Naive thymus-derived CD8-positive, alpha-beta T cell (primary cell): ENCODE data around the gene WAS. TPM values are rescaled to one million over a fixed set of nuclear protein-coding genes. Genes with fewer than 3 reads are reported as not detected.

Experiments
- polyA plus RNA-seq, 3 donors: library from polyadenylated mRNA; unstranded; fragments of 300-500 nt; fragmentation: Illumina TruSeq; gene quantifications; one replicate each; pipeline ENCODE4 v1.2.3, GENCODE V29; 2021
- total RNA-seq, 8 experiments: library from RNA in 2 of 8; stranded (reverse) in 2 of 8; gene quantifications; one replicate each; pipeline ENCODE4 v1.2.3 and lab custom pipeline; 2021 to 2026

The WAS gene
- total and polyA plus RNA-seq, 5 experiments from 2014 or later: 13.9 to 99.7 (median 25.1) TPM

Other genes starting within 250 kb of the WAS start
- gene SLC38A5, start 213.5 kb upstream of the WAS start, total RNA-seq: 10 to 100 TPM; 17.0 to 18.2 TPM
- gene SLC38A5, start 213.5 kb upstream of the WAS start, polyA plus RNA-seq: 10 to 100 TPM; 11.9 to 18.6 (median 14.0) TPM
- 10 to 100 TPM; 50.6 to 53.0 TPM for gene FTSJ1, start 207.6 kb upstream of the WAS start, total RNA-seq
- gene FTSJ1, start 207.6 kb upstream of the WAS start, polyA plus RNA-seq: 10 to 100 TPM; 61.5 to 63.4 (median 62.3) TPM
- 10 to 100 TPM; 18.1 to 18.2 TPM for gene PORCN, start 174.8 kb upstream of the WAS start, total RNA-seq
- gene PORCN, start 174.8 kb upstream of the WAS start, polyA plus RNA-seq: 10 to 100 TPM; 10.4 to 14.9 (median 12.9) TPM
- 10 to 100 TPM; 30.7 to 36.9 TPM for gene EBP, start 162.0 kb upstream of the WAS start, total RNA-seq
- gene EBP, start 162.0 kb upstream of the WAS start, polyA plus RNA-seq: 10 to 100 TPM; 77.0 to 88.8 (median 85.2) TPM
- gene TBC1D25, start 144.1 kb upstream of the WAS start, total RNA-seq: 10 to 100 TPM; 24.4 to 25.9 TPM
- 10 to 100 TPM; 14.3 to 19.3 (median 18.0) TPM for gene TBC1D25, start 144.1 kb upstream of the WAS start, polyA plus RNA-seq
- gene RBM3, start 109.3 kb upstream of the WAS start, total RNA-seq: 100 to 1,000 TPM; 204 to 209 TPM
- 100 to 1,000 TPM; 206 to 235 (median 235) TPM for gene RBM3, start 109.3 kb upstream of the WAS start, polyA plus RNA-seq
- gene WDR13, start 86.3 kb upstream of the WAS start, total RNA-seq: 10 to 100 TPM; 49.5 to 51.5 TPM
- 10 to 100 TPM; 32.2 to 45.5 (median 40.6) TPM for gene WDR13, start 86.3 kb upstream of the WAS start, polyA plus RNA-seq
- gene SUV39H1, start 12.9 kb downstream of the WAS start, total RNA-seq: 1 to 10 TPM; 9.4 to 9.8 TPM
- gene SUV39H1, start 12.9 kb downstream of the WAS start, polyA plus RNA-seq: 10 to 100 TPM in 2 of 3 donors, 1 to 10 TPM in 1; 9.8 to 13.9 (median 10.2) TPM
- not detected for gene GLOD5, start 77.9 kb downstream of the WAS start, total RNA-seq
- not detected for gene GLOD5, start 77.9 kb downstream of the WAS start, polyA plus RNA-seq
- gene GATA1, start 102.8 kb downstream of the WAS start, total RNA-seq: not detected
- not detected for gene GATA1, start 102.8 kb downstream of the WAS start, polyA plus RNA-seq
- gene HDAC6, start 118.3 kb downstream of the WAS start, total RNA-seq: 100 to 1,000 TPM; 120 to 124 TPM
- 10 to 100 TPM; 10.5 to 15.9 (median 13.0) TPM for gene HDAC6, start 118.3 kb downstream of the WAS start, polyA plus RNA-seq
- not detected for gene ERAS, start 142.7 kb downstream of the WAS start, total RNA-seq
- gene ERAS, start 142.7 kb downstream of the WAS start, polyA plus RNA-seq: not detected
- 1 to 10 TPM; 3.6 to 4.9 TPM for gene PCSK1N, start 151.8 kb downstream of the WAS start, total RNA-seq
- gene PCSK1N, start 151.8 kb downstream of the WAS start, polyA plus RNA-seq: 10 to 100 TPM; 12.6 to 28.0 (median 19.9) TPM
- gene TIMM17B, start 214.0 kb downstream of the WAS start, total RNA-seq: 10 to 100 TPM; 41.2 to 44.8 TPM
- 10 to 100 TPM; 52.9 to 59.1 (median 55.5) TPM for gene TIMM17B, start 214.0 kb downstream of the WAS start, polyA plus RNA-seq
- 10 to 100 TPM; 66.4 to 68.8 TPM for gene PQBP1, start 214.1 kb downstream of the WAS start, total RNA-seq
- gene PQBP1, start 214.1 kb downstream of the WAS start, polyA plus RNA-seq: 100 to 1,000 TPM in 1 of 3 donors, 10 to 100 TPM in 2; 92.7 to 114 (median 94.5) TPM
- gene SLC35A2, start 227.8 kb downstream of the WAS start, total RNA-seq: 10 to 100 TPM; 11.4 to 12.7 TPM
- gene SLC35A2, start 227.8 kb downstream of the WAS start, polyA plus RNA-seq: 1 to 10 TPM; 6.8 to 8.1 (median 7.3) TPM
- gene PIM2, start 235.2 kb downstream of the WAS start, total RNA-seq: 100 to 1,000 TPM; 126 to 132 TPM
- gene PIM2, start 235.2 kb downstream of the WAS start, polyA plus RNA-seq: 100 to 1,000 TPM; 170 to 331 (median 313) TPM